GM19455 (cell line): ENCODE measurements around the gene CGB3.
"Not testable (repeated sequence)": the region's sequence is repeated elsewhere in the genome, so short reads cannot be mapped to it uniquely, and the experiment has no call there.

Source experiments
- ATAC-seq: cut with Tn5 transposase; IDR thresholded peaks from one replicate; pipeline ENCODE4 v1.9.1; 2021; ENCODE audit not compliant: unreplicated experiment

Gene CGB3

DNA sequence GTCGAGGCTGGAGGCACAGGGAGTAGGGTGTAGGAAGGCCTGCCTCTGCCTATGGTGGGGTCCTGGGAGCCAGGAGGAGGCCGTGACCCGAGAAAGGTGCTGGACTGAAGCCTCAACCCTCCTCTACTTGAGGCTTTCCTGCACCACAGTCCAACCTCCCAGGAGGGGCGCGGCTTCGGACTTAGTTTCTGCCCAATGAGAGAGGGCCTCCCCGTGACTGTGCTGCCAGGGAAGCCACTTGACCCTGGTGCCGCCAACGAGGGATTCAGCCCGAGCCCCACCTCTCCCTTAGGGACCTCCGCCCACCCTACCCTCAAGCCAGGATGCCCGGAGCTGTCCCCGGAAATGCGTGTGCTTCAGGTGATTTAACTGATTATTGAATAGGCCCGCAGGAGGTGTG, at the start of gene CGB3:
CGB3 (minus strand) TSS at position 101 of the 400 bp plus-strand sequence. CDS start 362 bp downstream, outside the sequence.
- ATAC-seq: not testable (repeated sequence)

DNA sequence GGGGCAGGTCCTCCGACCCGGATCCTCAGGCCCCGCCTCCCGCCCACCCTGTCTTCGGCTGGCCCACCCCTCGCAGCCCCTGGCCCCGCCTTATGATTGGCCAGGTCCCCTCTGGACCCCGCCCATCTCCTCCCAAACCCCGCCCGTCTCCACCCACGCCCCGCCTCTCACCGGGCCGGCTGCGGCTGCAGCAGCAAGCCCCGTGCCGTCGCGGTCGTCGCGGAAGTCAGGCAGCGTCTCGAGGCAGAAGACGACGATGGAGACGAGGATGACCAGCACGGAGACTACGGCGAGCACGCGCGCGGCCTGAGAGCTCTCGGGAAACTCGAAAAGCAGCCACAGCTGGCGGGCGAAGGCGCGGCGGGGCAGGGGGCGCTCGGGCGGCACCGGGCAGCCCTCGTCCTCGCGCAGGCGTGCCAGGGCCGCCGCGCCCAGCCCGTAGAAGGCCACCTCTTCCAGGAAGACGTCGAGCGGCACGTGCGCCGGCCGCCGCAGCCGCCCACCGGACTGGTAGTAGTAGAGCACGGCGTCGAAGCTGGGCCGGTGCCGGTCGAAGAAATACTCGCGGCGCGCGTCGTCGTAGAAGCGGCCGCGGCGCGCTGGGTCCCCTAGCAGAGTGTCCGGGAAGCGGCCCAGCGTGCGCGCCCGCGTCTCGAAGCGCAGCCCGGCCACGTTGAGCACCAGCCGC, 47.9 kb upstream of the CGB3 start:
- no peak for ATAC-seq

DNA sequence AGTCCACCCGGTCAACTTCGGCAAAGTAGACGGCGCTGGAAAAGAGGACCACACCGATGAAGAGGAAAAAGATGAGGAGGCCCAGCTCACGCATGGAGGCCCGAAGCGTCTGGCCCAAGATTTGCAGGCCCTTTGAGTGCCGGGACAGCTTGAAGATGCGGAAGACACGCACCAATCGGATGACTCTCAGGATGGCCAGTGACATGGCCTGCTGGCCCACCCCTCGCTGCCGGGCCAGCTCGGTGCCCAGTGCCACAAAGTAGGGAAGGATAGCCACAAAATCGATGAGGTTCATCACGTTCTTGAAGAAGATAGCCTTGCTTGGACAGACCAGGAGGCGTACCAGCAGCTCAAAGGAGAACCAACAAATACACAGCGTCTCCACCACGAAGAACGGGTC, 46.3 kb upstream of the CGB3 start:
- ATAC-seq: no peak

DNA sequence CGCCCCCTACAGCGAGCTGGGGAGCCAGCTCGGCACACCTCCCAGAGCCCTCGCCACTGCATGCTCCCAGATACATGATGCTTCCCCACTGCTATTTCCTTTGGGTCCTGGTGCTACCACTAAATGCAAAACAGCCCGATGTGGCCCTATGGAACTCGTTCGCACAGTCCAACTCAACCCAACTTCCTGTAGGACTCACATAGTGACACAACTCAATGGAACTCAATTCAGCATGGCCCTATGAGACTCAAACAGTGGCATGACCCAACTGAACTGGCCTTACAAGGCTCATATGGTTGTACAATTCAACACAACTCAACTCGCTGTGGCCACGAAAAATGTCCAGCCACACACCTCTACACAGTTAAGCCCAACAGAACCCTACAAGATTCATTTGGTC, 44.9 kb upstream of the CGB3 start:
- ATAC-seq: no peak

DNA sequence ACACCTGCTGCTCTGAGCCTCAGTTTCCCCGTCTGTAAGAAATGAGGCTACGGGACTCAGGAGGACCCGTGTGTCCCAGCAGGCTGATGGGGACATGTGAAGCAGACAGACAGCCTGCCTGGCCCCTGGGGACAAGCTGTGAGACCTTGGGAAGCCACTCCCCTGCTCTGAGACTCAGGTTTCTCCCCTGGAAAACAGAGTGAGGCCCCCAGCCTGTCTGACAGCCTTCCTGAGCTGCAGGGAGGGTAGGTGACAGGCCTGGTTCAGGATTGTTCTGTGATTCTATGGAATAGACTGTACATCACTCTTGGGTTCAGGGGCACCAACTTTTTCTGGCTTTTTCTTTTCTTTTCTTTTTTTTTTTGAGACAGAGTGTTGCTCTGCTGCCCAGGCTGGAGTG, 43.4 kb upstream of the CGB3 start:
- ATAC-seq: no peak

DNA sequence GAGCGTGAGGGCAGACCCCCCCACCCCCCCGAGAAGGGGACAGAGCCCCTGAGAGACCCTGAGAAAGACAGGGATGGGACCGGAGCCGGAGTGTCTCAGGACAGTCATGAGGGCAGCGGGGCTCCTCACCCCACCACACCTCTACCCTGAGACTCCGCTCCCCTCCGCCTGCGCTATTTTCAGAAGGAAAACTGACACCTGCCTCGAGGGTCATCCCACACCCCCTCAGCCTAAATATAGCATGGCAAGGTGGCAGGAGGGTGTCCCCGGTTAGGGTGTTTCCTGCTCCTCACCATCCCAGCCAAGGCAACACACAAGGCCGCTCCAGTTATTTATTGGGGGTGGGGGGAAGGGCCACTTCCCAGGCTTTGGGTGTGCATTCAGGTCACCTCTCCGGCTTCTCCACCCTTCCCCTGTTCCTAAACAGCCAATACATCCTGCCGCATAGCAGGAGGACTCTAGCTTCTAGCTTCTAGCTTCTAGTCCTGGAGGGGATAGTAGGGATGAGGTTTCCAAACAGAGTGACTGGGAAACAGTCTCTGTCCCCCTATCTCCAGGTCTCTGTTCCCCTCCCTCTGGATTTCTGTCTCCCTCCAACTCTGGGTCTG, 41.9 kb upstream of the CGB3 start:
- no peak for ATAC-seq

DNA sequence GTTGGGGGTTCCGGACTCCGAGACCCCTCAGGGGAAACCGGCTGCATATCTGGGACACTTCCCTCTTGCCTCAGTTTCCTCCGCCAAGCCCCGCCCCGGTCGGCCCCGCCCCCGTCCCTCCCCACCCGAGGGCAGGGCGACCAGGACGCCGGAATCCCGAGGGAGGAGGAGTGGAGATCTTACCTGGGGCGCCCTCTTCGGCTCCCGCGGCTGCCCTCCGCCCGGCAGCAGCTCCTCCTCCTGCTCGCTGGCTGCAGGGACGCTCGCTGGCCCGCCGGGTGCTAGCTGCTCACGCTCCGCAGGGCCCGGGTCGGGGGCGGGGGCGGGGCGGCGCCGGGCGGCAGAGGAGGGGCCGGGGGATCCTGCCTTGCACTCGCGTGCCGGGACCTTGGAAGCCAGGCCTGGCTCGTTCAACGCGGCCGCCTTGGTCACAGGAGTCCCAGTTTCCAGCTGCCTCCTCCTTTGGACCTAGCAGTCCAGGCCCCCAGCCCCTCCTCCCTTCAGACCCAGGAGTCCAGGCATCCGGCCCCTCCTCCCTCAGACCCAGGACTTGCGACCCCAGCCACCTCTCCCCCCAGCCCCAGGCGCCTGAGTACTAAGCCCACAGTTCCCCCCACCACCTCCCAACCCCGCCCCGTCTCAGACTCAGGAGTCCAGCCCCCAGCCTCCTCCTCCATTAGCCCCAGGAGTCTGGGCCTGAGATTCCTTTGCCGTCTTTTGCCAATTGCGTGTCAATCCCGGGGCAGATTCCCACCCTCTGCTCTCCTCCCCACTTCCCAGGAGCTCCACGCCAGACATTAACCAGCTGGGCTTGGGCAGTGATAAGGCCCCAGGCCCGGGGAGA, 40.9 kb upstream of the CGB3 start, which contains the start of gene NTF4:
NTF4 (minus strand) TSS at position 51 of the 844 bp plus-strand sequence. CDS start 2,821 bp downstream, outside the sequence.
- ATAC-seq: no peak

DNA sequence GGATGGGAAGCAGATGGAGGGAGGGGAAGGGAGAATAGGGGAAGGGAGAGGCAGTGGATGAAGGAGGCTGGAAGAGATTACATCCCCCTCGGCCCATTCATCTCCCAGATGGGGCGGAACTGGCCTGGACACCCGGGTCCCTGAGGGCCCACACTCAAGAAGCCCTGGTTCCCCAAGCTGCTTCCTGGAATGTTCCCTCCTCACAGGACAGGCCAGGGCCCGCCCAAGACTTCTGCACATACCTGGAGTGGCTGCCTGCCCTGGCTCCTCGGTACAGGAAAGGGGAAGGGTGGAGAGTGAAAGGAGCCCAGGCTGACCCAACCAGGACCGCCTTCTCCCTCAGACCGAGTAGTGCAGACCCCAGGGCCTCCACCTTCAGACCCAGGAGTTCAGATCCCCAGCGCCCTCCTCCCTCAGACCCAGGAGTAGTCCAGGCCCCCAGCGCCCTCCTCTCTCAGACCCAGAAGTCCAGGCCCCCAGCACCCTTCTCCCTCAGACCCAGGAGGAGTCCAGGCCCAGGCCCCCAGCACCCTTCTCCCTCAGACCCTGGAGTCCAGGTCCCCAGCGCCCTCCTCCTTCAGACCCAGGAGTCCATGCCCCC, 40.0 kb upstream of the CGB3 start:
- no peak for ATAC-seq

DNA sequence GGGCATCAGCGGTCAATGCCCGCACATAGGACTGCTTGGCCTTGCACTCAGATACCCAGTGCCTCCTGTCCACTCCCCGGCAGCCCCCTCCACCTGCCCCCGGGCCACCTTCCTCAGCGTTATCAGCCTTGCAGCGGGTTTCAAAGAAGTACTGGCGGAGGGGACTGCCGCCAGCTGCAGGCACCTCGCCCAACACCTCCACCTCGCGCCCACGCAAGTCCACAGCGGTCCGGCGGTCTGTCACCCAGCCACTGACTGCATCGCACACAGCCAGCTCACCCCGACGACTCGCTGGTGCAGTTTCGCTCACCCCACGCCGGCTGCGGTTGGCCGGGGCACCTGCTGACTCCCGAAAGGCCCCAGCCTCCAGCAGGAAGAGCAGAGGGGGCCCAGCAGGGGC, 37.3 kb upstream of the CGB3 start:
- no peak for ATAC-seq

DNA sequence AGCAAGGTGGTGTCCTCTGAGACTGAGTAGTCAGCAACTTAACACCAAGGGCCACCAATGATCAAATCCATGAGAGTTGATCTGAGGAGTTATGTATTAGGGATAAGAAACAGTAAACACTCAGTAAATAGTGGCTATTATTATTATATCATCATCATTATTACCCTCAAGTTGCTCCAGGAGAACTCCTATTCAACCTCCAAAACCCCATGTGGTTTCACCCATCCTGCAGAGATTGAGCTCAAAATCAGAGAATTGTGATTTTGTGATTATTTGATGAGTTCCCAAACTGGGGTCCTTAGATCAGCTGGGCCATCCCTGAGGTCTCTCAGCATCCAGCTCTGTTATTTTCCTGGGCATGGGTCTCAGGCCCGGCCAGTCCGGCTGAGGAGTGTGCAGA, 36.9 kb upstream of the CGB3 start:
- no peak for ATAC-seq

DNA sequence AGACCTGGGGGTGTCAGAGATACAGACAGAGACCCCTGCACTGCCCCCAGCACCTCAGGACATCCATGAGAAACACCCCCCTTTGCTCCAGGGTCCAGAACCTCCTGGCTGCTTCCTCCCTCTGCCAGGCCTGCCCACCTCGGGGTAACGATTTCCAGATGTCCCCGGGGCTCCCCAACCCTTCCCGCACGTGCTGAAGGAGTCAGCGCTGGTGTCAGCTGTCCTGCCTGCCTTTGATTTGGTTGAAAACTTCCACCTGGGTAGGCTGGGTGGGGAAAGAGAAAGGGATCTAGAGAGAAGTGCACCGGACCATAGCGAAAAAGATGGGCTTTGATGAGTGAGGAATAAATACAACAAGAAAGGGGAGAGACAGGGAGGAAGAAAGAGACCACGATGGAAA, 34.9 kb upstream of the CGB3 start:
- no peak for ATAC-seq

DNA sequence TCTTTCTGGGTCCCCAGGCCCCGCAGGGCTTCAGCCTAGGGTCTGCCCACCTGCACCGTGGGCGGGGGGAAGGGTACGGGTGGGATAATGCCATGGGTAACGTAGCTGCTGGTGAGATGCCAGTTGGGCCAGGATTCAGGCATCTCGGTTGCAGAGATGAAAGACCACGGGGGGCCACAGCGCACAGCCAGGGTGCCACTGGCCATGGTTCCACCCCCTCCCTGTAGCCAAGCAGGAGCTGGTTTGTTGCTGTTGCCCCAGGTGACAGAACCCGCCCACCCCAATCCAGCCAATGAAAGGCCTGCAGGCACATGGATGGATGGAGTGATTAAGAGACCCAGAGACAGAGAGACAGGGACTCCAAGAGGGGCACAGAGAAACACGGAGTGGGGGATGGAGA, 34.4 kb upstream of the CGB3 start:
- ATAC-seq: no peak

DNA sequence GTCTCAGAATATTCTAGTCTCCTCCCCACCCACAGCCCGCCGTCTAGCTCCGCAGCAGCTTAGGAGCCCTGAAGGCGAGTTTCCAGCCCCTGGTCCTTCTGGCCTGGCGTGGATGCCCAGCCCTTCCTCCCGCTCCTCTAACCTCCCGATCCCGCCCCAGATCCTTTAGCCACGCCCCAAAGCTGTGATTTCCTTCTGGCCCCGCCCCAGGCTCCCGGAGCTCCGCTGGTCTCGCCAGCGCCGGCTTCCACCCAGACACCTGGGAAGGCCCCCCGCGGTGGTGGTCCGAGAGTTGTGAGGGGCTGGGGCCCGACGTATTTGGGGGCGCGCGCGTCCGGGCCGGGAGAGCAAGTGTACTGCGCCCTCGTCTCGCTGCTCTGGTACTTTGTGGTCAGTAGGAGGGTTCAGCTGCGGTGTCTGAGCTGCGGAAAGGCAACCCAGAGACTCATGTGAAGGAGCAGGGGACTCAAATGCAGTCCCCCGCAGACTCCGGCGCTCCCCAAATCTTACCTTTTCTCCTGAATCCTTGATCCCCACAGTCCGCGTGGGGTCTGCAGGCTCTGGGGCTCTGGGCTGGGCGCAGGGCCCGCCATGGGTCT, 33.6 kb upstream of the CGB3 start, which contains the start of gene CGB7:
CGB7 (minus strand) TSS at position 114 of the 599 bp plus-strand sequence. CDS start 2,374 bp downstream, outside the sequence.
- no peak for ATAC-seq

DNA sequence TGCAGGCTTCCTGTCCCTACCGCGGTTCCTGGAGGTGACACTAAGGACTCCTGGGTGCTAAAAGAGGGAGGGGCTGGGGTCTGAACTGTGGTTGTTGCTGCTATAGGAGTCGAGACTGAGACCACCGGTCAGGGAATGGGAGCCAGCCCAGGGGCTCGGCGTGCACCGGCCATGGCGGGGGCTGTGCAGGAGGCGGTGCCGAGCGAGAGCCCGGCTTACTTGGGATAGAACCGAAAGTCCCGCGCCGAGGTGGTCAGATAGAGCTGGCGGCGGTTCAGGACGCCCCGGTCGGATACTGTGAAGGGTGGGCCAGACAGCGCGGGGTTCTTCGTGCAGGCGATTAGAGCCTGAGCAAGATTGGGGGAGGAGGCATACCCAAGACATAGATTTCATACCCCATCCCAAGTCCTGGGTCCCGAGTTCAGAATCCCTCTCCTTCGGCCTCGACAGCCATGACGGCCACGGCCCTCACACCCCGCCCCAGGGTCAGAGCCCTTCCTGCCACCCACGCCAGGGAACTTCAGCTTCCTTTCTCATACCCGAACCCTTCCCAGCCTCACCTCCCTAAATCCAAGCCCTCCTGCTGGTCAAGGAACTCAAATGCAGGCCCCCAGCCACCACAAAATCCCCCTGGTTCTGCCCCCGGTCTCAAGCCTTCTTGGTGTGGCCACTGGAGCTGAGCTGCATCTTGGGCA, 32.9 kb upstream of the CGB3 start:
- not testable (repeated sequence) for ATAC-seq

DNA sequence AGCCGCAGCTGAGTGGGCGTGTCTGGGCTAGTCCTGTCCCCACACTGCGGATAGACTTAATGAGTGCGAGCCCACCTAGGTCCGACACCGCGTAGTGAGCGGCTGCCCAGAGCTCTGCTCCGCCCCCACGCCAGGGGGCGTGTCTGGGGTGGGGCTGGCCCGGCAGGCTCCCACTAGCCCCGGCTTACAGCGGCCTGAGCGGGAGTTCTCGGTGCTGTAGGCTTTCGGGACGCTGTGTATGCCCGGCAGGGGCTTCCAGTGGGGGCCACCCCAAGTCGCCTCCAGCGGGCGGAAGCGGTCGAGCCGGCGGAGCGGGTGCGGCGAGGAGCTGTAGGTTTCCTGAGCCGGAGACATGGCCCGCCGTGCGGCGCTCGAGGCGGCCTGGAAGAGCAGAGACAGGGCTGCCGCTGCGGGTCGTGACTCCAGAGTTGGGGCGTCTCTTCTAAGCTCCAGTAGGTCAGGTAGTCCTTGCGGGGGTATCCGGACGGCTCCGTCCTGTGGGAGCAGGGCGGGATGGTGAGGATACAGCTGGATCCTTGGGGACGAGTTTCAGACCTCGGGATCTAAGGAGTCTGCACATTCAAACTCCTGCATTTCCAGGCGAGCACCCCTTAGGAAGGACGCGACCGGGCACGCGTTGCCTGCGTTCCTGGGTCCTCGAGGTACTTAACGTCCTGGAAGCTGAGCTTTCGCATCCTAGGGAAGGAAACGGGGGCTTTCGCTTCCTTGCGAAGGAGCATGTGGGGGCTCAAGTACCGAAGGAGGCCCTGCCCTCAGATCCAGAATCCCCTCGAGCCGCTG, 32.2 kb upstream of the CGB3 start:
- ATAC-seq: no peak

DNA sequence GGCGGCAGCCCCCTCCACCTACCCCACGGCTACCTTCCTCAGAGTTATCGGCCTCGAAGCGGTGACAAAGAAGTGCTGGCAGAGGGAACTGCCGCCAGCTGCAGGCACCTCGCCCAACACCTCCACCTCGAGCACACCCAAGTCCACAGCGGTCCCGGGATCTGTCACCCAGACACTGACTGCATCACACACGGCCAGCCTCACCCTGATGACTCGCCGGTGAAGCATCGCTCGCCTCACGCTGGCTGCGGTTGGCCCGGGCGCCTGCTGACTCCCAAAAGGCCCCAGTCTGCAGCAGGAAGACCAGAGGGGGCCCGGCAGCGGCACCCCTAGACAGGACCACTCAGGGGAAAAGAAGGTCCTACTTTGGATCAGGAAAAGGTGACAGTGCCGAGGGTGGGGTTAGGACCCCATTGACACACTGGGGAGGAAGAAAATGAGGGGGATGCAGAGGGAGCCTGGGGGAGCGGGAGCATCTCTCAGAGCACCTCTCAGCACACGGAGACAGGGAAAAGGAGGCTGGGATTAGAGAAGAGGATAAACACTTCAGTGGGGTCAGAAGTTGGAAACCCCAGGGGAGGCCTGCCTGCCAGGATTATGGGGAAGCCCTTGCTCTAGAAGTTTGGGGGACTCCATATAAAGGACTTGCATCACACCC, 26.4 kb upstream of the CGB3 start:
- not testable (repeated sequence) for ATAC-seq

DNA sequence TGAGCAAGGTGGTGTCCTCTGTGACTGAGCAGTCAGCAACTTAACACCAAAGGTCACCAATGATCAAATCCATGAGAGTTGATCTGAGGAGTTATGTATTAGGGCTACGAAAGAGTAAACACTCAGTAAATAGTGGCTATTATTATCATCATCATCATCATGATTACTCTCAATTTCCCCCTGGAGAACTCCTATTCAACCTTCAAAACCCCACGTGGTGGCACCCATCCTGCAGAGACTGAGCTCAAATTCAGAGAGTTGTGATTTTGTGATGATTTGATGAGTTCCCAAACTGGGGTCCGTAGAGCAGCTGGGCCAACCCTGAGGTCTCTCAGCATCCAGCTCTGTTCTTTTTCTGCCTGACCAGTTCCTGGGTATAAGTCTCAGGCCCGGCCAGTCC, 25.7 kb upstream of the CGB3 start:
- ATAC-seq: not testable (repeated sequence)

DNA sequence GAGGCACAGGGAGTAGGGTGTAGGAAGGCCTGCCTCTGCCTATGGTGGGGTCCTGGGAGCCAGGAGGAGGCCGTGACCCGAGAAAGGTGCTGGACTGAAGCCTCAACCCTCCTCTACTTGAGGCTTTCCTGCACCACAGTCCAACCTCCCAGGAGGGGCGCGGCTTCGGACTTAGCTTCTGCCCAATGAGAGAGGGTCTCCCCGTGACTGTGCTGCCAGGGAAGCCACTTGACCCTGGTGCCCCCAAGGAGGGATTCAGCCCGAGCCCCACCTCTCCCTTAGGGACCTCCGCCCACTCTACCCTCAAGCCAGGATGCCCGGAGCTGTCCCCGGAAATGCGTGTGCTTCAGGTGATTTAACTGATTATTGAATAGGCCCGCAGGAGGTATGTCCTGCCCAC, 24.9 kb upstream of the CGB3 start, which contains the start of gene CGB8:
CGB8 (minus strand) TSS at position 101 of the 400 bp plus-strand sequence. CDS start 372 bp downstream, outside the sequence.
- not testable (repeated sequence) for ATAC-seq

DNA sequence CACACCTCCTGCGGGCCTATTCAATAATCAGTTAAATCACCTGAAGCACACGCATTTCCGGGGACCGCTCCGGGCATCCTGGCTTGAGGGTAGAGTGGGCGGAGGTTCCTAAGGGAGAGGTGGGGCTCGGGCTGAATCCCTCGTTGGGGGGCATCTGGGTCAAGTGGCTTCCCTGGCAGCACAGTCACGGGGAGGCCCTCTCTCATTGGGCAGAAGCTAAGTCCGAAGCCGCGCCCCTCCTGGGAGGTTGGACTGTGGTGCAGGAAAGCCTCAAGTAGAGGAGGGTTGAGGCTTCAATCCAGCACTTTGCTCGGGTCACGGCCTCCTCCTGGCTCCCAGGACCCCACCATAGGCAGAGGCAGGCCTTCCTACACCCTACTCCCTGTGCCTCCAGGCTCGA, 19.4 kb upstream of the CGB3 start, which contains the start of gene CGB5:
CGB5 (plus strand) TSS at position 301 of the 400 bp plus-strand sequence. CDS start 362 bp downstream, outside the sequence.
- ATAC-seq: not testable (repeated sequence)
